ENCODE results near the gene FAM20C.
A peak's percentile ranks its signal among the peaks of the same experiment; 100 is the strongest.
"Not testable (repeated sequence)": the region's sequence is repeated elsewhere in the genome, so short reads cannot be mapped to it uniquely, and the experiment has no call there.

The FAM20C gene

DNA sequence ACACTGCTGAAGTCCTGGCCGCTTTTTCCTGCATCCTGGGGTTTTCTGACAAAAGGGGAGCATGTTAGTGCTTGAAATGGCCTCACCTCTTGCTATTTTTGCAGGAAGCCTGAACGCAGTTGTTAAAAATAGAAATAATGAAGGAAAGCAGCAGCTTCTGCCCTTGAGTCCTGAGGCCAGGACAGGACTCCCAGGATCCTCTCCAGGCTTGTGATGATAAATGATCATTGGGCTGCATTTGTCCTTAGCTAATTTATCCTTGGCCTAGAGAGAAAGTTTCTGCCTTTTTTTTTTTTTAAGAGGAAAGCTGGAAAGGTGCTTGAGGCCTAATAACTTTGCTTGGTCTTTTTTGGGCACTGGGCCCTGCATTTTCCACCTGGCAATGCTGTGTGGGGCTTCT lies 17.7 kb upstream of the FAM20C start:
- DNase-seq, result no peak

DNA sequence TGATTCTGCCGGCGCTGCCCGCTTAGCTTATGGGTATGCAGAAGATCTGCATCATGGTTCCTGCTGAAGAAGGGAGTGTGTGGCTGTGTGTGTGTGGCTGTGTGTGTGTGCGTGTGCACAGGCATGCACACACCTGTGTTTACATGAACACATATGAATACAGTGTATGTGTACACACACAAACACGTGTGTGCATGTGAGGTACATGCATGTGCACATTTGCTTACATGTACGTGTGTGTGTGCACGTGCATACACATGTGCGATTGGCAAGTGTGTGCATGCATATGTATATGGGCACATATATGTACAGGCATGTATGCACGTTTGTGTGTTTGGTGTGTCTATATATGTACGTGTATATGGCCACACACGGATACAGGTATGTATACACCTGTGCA lies 16.4 kb upstream of the FAM20C start:
- DNase-seq, result no peak

DNA sequence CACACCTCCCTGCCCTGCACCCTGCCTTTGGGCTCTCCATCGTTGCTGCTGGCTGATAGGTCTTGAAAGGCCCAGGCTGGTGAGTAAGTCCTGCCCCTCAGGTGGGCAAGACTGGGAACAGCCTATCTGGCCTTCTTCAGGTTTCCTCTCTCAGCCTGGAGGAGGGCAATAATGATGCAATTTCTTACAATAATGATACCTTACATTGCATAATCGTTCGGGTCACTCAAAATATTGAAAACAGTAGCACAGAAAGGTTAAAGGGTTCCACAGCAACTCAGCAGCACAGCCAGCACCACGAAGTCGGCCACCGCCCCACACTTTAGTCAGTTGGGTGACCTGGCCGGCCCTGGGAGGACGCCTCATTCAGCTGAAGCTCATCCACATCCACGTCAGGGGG lies 16.0 kb upstream of the FAM20C start:
- no peak for DNase-seq

DNA sequence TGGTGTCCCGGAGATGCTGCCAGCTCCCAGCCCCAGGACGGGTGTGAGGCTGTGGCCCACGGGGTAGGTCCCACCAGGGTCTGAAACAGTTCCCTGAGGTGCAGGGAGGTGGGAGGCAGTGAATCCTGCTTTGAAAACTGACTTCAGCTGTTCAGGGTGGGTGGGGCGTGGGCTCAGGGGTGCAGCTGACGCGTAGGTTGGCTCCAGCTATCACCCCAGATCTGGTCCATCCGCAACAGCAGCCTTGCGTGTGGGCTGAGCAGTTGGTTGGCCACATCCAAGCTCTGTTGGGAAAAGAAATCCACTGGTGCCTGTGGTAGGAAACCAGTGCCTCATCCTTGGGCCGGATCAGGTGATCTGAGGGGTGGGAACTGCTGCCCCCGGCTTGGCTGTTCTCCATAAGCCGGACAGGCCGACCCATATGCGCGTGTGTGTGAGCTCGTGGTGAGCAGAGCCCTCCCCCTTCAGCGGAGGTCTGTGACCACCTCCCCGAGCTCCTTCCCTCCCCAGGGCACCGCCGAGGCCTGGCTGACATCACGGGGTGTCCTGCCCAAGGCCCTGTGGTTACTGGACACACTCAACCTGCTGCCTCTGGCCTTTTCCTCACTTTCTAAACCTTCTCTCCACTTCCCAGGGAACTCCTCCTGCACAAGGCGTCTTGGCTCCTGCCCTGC lies 15.4 kb upstream of the FAM20C start:
- no peak for DNase-seq

DNA sequence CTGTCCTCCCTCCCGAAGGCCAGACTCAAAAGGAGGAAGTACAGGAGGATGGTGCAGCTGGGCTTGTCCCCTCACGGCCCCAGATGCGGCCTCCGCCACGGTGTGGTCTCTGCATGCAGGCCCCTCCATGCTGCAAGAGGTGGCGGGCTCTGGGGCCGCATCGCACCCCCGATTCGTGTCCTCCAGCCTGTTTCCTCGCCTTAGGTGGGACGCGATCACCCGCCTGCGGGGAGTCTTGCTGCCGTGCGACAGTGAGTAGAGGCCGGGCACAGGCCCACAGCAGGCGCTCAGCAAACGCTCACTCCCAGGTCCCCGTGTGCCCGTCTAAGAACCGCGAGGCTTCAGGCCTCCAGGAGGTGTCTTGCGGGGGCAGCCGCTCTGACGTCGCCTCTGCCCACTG lies 13.9 kb upstream of the FAM20C start:
- no peak for DNase-seq

DNA sequence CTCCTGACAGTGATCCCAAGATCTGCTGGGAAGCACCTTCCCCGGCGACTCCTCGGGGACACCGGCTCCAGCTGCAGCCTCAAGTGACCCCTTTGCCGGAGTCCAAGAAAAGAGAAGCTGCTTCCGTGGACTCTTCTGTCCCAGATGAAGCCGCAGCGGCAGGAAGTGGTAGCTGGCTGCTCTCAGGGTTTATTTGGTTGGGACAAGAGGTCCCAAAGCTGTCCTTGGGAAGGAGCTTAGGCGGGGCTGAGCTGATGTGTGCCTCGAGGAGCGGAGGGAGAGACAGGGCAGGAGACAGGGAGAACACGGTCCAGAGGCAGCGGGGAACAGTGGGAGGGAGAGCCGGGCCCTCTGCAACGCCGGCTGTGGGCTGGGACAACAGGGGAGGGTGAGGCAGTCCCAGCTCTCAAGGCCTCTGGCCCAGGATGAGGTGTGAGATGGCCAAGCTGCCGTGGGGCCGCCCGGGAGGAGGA lies 13.1 kb upstream of the FAM20C start:
- no peak for DNase-seq

DNA sequence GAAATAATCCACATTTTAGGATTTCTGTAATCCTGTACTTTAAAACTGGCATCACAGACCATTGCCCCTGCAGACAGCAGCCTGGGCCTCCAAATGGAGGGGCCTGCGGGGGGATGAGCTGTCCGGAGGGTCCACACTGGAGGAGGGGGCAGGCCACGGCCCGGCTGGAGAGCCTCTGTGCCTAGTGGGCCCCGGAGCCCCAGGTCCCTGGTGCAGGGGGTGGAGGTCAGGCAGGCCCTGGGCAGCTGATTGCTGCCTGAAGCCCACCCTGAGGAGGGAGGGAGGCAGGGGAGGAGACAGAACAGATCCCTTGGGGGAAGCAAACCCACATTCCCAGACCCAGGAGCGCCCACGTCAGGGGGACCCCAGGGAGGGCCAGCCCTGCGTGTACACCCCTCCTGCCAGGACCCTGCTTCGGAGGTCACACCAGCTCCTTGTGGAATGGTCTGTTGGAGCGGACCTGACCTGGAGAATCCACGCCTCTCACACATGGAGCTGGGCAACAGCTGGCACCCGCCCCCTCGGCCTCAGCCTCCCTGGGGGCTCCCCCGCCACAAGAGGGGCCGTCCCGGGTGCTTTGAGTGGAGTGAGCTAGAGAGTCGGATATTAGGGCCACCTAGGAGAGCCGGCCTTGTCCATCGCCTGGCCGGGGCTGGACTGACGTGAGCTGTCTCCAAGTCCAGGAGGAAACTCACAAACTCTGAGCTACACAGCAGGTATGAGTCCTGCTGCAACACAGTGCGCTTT lies 12.2 kb upstream of the FAM20C start:
- no peak for DNase-seq

DNA sequence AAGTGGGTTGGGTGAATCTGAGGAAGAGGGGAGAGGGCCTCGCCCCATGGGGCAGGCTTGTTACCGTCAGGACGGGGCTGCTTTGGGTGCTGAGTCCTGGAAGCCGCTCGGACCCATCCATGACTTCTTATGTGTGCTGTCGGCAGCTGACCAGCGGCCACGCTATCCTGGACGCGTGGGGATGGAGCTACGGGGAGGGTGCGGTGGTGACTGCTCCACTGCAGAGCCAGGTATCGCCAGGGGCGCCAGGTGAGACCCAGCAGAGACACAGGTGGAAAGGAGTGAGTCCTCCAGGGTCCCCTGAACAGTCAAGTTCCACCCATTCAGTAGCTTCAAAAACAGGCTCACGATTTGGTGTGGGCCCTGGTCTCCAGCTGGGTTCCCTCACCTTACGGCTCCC lies 10.6 kb upstream of the FAM20C start:
- no peak for DNase-seq

DNA sequence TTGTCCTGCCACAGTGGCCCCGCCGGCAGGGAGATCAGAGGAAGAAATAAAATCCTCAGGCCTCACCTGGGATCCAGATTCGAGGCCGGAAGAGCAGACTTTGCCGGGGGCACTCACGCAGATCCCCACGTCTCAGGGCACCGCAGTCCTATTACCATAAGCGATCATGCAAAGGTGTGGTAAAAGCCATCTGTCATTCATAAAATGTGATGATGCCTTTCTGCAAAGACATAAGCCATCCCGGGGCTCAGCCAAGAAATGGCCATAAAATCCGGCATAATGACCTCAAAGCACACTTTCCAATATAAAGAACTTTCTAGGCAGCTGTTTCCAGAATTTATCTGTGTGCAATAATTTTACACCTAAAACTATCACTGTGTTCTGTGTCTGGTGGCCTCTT lies 9.9 kb upstream of the FAM20C start:
- DNase-seq, result not testable (repeated sequence)

DNA sequence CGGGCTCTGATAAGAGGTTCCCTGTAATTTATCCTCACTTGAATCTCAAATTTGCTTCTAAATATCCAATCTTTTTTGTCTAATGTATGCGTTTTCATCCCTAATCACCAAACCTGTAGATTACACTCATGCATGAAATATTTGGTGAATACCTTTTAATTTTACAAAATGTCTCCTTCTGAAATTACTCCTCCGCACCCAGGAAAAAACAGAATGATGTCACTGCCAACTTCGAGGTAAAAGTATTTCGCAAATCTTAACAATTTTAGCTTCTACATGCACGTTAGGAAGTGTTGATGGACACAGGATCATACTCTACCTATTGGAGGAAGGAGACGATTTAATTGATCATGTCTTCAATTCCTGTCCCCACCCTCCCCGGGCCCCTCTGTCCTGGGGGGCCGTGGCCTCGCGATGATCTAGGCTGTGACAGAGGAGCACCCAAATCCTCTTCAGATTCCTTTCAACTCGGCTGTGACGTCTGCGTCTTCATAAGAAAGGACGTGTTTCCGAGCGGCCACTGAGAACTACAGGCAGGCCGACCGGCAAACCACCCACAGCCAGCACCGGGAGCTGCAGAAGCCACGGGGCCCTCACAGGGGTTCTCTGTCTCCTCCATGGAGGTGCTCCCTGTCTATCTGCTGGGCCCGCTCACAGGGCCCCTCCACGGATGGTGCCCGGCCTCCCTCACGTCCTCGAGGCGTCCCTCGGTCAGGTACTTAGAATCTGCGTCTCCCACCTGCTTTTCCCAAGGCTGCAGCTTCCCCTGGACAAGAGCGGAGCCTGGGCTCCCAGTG lies 8.7 kb upstream of the FAM20C start:
- no peak for DNase-seq

DNA sequence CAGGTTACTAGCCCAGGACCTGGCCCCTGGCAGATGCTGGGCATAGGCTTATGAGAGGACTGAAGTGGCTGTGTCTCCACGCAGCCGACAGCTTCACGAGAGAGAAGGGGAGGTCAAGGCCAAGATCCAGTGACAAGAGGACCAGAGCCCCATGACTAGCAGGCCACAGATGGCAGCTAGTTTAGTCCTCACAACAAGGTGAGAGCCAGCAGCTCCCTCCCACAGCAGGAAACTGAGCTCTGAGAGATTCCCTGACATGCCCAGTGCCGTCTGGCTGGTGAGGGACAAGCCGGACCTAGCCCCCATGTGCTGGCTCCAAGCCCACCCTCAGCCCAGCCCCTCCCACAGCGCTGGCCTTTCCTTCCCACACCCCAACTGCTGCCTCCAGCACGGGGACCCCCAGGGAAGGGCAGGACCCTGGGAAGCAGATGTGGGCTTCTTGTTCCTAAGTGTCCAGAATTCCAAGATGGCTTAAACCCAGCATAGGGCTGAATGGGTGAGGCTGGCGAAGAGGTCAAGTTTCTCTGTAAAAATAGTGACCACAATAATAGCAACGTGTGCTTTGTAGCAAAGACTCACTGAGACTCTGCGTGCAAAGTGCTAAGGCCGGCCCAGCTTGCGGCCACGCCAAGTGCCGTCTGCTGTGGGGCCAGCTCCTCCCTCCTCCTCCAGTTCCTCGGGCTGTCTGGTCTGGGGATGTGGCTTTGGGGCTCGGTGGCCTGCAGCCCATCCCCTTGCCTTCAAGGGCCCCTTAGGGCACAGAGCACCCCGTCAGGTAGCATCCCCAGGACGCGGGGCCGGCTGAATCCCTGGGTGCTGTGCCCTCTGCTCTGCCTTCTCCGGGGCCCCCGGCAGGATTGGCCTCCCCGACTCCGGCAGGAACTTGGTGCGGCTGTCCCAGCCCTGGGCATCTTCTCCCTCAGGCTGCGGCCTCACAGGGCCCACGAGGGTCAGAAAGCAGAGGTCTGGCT lies 7.8 kb upstream of the FAM20C start:
- no peak for DNase-seq

DNA sequence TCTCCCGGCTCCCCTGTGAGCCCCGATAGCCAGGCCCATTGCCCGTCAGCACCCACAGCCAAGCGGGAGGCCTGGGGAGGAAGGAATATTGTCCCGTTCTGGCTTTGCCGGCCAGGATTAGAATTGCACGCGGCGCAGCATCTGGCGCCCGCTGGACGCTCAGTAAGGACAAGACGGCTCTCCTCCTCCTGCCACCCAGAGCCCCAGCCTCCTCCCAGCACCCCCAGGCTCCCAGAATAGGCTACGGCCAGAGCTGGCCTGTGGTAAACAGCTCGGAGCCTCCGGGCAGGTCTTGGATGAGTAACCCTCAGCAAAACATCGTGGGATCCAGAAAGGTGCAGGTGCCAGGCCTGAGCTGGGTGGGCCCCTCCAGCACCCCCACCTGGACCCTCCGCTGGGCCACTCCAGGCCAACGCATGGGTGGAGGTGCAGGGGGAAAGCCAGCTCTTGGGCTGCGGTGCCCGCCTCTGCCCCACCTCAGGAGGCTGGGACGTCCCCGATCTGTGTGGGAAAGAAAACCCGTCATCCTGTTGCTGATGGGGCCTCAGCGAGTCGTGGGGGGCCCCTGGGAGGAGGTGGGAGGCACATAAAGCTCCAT lies 5.8 kb upstream of the FAM20C start:
- no peak for DNase-seq

DNA sequence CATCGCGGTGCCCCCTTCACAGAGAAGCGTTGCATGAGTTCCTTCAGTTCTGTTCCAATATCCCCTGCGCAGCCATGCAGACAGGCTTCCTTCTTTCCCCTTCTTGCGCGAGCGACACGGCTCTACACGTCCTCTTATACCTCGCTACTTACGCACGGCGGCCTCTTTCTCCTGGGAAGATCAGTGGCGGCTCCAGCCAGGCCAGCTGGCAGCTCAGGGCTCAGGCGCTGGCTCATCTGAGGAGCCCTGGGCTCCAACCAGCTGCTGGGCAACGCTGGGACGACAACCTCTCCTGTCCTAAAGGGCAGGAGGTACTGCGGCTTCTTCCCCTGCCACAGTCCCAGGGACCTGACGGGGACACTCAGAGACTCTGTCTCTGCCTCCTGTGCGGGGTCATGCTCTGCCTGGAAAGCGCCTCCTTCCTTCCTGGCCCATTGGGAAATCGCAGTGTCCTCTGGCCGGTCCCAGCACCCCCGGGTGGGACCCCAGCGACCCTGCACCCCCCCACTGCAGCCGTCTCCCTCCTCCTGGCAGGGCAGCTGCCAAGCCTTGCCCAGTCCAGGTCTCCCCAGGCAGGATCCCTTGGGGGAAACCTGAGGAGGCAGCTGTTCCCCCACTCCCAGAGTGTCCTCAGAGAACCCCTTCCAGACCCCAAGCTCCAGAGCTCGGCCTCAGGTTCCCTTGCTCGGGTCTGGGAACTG lies 5.0 kb upstream of the FAM20C start:
- no peak for DNase-seq

DNA sequence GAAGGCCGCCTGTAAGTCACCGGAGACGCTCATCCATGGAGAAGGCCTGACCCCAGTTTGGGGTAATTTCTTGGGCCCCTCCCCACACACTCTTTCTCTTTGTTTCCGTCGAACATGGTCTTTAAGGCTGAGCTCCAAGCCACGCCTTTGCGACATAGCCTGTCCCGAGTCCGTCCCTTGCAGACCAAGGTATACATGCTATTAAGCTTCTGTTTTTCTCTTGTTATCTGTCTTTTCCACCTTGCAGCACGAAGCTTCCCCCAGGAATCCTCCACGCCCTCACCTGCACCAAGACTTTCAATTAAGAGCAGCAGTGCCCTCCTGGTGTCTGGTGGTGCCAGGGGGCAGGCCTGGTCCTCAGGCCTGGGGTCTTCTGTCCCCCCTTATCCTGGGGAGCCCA lies 4.2 kb upstream of the FAM20C start:
- DNase-seq, result no peak

DNA sequence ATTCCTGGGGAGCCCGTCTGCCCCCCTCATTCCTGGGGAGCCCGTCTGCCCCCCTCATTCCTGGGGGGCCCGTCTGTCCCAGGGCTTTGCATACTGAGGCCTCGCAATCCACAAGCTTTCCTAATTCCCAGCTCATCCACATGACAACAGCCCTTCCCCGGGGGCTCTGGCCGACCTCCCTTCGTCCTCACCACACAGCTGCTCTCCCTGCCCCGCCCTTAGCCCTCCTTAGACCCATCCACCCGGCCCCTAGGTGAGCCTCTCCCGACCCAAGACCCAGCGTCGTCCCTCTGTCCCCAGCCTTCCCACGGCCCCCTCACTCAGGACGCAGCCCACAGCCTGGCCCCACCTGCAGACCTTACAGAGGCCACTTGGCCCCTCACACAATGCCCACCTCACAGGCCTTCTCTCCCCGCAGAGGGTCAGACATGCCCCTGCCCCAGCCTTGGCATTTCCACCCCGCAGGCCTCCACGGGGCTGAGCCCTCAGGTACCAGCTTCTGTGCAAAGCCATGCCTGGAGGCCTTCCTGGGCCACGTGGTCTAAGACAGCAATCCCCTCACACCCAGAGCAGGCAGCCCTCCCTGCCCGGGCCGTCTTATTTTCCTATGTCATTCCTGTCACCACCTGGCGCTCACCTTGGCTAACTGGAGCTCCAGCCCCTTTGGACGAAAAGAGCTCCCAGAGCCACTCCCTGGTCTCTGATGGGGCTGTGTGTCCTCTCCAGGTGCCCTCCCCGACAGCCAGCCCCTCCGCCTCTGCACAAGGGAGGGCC lies 3.5 kb upstream of the FAM20C start:
- no peak for DNase-seq

DNA sequence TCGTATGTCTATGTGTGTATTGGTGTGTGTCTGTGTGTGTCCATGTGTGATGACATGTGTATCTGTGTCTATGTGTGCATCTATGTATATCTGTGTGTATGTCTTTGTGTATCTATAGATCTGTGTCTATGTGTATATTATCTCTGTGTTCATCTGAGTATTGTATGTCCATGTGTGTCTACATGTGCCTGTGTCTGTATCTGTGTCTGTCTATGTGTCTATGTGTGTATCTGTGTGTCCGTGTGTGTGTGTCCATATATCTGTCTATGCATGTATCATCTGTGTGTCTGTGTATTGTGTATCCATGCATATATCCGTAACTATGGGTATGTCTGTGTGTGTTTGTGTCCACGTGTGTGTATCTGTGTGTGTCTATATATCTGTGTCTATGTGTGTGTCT lies 2.7 kb upstream of the FAM20C start:
- DNase-seq, result no peak

DNA sequence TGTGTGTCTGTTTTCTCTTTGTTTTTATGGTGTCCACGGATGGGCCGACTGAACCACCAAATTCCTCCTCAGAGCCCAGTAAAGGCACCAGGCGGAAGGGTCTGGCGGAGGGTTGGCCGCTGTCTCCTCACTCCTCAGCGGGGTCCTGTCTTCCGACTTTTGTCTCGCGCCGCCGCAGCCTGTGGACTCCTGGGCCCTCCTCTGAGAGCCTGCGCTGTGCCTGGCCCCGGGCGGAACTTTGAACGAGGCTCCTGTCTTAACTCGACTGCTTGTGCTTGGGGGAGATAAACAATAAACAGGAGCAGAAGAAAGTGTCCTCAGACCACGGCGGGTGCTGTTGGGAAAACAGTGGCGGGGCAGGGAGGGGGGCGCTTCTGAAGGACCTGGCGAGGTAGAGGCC lies 2.2 kb upstream of the FAM20C start:
- DNase-seq, result no peak

DNA sequence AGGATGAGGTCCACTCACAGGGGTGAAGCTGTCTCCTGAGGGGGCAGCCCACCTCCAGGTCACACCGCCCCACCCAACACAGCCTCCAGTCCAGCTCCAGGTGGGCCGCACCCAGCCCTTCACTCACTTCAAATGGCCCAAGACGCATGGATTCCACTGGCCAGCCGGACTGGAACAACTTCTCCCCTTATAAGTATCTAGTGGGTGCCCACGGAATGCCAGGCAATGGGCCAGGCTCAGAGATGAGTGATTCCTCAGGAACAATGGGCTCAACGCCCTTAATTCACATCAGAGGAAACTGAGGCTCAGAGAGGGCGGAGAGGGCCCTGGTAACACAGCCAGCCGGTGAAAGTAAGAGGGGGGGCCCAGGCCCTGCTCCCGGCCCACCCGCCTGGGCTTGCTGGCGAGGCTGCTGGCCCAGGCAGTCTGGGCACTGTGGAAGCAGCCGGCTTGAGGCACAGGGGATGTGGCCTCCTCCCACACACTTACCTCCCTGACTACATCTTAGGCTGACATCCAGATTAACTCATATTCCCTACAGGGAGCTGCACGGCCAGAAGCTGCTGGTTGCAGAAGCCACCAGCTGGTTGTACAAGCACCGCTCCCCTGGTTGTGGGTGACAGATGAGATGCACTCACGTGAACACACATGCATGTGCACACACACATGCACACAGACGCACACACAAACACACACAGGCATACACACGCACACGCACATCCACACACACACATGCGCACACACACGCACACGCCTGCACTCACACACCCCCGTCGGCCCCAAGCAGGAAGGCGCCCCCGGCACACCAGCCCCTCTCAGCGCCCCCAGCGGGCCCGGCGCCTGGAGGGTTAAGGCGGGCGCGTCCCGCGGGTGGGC lies 1.0 kb upstream of the FAM20C start:
- peak; percentile 83 for DNase-seq

DNA sequence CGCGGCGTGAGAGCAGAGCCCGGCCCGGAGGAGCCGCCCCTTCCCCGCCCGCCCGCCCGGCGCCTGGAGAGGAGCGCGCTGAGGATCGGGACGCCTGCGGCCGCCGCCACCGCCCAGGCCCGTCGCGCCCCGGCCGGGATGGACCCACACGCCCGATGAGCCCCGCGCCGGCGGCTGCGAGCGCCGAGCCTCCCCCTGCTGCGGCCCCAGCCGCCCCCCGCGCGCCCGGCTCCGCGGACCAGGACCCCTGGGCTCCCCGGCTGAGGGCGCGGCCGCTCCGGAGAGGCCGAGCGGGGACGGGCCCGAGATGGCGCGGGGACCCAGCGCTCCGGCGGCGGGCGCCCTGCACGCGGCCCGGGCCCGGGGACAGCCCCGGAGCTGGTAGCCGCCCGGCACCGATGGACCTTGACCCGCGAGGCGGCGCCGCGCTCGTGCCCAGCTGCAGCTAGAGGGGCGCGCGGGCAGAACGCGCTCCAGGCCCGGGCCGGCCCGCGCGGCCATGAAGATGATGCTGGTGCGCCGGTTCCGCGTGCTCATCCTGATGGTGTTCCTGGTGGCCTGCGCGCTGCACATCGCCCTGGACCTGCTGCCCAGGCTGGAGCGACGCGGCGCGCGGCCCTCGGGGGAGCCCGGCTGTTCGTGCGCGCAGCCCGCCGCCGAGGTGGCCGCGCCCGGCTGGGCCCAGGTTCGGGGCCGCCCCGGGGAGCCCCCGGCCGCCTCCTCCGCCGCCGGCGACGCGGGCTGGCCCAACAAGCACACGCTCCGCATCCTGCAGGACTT lies 520 bp downstream of the FAM20C start:
- no peak for DNase-seq

Data from fibroblast of skin of abdomen (primary cell).